ENCODE results near the gene UROC1.

UROC1 gene

DNA sequence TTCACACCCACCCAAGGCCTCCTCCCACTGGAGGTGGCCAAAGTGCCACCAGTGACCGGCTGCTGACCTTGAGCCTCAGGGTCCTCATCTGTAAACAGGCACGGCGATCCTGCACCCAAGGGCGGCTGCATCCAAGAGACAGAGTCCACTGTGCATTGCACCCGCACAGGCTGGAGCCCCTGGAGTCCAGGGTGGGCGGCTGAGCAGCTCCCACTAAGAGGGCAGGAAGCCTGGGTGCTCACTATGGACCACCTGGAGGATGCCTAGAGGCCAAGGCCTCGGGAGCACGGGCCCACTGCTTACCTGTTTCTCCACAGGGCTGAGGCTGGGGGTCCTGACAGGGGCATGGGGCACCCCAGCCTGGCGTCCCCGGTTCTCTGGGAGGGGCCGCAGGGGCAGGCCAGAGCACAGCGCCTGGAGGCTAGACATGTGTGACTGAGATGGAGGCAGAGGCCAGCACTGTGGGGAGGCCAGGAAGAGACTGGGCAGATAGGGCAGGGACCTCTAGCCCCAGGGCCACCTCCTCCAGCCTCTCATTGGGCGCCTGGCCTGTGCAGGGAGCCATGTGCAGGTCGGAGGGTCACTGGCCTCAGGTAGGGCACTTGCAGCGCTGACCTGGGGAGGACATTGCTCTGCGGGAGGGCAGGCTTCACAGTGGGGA, at the start of gene UROC1:
Gene UROC1, minus strand, starts transcription at position 483 of the 661 bp plus-strand sequence. Its CDS starts 54 bp downstream, at position 429.
- no peak for DNase-seq

- DNase-seq, result no peak
Measured at GRCh38 chr3:126562737-126563276, 45.2 kb upstream of the UROC1 start.

DNA sequence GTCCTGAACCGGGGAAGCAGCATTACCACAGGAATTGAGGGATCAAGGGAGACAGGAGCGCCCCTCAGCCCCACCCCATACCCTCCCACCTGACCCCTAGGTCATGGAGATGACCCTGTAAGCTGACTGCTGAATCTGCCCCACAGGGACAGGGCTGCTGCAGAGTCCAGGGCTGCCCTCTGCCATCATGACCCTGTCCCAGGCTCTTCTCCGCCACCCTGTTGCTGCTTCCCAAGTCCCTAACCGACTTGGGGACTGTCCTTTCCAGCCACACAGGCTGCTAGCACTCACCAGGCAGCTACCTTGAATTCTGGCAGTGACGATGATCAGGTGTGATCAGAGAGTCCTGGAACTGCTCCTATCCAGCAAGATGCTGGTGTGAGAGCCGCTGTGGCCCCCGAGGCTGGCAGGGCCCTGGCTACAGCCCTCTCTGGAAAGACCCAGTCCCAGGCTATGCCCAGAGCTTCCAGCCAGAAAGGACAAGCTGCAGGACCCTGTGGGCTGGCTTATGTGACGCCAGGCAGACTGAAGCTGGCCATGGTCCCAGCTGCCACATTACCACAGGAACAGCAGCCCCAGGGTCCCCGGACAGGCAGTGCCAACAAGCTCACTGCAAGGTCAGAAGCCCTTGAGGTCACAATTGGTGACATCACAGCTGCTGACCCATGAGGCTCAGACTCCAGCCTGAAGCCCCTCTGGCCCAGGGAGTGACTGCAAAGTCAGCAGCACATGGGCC, 40.9 kb upstream of the UROC1 start, which contains the start of gene C3orf22:
Gene C3orf22, minus strand, starts transcription at position 597 of the 736 bp plus-strand sequence. CDS start 5,542 bp downstream, outside the sequence.
- DNase-seq, result no peak

DNA sequence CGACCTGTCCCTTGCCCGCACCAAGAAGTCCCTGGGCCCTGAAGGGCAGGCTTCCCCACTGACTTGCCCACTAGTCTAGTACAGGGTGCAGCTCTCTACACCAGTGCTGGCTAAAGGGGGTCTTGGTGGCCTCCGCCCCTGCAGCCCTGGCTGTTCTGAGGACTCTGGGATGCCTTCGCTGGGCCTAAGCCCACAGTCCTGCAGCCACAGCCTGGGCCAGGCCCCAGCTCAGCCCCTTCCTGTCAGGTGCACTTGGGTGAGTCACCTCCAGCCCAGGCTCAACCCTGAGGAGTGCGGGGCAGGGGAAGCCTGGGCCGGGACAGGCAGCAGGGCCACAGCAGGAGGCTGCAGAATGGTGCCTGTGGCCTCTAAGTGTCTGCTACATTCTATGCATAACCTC, 40.2 kb upstream of the UROC1 start:
- DNase-seq, result no peak

DNA sequence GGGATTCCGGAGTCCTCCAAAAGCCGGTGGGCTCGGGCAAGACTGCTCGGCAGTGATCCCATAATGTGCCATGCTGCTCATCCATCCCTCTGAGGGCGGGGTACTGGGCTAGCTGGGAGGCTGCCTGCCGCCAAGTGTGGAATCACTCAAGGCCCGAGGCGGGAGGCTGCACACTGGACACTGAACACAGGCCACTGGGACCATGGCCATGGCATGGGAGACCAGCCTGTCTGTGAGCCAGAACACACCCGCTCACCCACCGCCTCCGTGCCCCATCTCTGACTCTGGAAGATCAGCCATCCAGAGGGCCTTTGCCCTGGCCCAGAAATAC, 39.8 kb upstream of the UROC1 start:
- no peak for DNase-seq

- no peak for DNase-seq
Measured at GRCh38 chr3:126556637-126557414, 39.3 kb upstream of the UROC1 start.

- DNase-seq, result no peak
Measured at GRCh38 chr3:126555795-126556636, 38.4 kb upstream of the UROC1 start.

DNA sequence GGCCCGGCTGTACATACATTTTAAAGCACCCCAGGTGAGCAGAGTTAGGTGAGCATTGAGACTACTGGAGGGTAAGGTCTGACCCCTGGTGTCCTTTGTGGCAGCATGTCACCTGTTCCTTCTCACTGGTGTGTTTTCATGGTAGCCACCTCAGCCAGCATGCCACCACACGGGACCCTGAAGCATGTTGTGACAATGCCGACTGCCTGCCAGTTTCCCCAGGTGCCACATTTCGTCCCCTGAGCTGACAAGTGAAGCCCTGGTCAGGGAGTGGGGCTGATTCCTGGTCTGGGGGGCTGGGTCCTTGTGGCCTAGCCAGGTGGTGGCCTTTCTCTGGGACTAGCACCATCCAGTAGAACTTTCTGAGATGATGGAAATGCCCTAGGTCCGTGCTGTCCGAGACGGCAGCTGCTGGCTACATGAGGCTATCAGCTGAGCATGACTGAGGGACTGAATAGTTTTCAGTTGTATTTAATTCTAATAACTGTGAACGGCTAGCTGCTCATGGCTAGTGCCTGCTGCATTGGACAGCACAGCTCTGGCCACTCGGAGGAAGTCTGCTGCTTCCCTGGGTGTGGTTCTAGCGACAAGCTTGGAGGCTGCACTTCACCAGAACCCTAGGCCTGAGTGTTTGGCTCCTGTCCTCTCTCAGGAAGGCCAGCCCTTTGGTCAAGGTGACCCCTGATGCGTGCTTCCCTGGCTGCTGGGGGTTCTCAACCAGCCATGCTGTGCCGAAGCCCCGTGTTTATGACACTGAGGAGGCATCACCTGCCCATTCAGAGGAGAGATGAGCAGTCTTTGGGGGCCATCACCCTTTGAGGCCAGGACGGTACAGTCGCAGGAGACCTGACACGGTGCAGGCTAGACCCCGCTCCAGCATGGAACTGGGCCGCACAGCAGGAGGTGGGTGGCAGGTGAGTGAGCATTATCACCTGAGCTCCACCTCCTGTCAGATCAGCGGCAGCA, 37.3 kb upstream of the UROC1 start:
- no peak for DNase-seq

DNA sequence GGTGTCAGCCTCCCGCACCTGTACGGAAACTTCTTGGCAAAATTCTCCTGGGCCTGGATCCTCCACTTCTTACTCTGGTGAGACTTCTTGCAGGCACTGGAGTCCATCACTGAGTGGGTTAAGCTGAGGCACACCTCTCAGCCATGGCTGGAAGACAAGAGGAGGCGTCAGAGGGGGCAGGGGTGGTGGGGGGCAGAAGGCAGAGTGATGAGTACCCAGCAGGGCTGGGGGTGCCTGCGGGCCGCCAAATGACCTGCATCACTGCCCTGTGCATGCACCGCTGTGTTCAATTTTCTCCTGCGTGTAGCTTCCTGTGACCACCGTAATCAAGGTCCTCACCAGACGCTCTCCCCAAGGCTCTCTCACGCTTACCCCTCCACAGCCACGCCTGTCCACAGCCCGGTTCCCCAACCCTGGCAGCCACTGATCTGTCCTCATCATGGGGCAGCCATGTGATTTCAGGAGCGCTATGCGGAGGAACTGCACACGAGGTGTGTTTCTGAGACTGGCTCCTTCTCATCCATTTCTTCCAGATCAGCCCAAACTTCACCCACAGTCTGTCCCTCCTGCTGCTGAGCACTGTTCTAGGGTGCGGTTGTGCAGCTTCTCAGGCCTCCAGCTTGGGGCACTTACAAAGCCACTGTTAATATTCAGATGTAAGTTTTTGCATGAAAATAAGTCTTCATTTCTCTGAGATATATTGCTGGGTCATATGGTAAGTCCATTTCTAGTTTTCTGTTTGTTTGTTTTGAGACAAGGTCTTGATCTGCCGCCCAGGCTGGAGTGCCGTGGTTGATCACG, 35.9 kb upstream of the UROC1 start:
- DNase-seq, result no peak

GRCh38 chr3:126552688-126553283, 35.2 kb upstream of the UROC1 start:
- no peak for DNase-seq

- DNase-seq, result no peak
Measured at GRCh38 chr3:126551839-126552687, 34.5 kb upstream of the UROC1 start.

GRCh38 chr3:126551121-126551838, 33.7 kb upstream of the UROC1 start:
- no peak for DNase-seq

DNA sequence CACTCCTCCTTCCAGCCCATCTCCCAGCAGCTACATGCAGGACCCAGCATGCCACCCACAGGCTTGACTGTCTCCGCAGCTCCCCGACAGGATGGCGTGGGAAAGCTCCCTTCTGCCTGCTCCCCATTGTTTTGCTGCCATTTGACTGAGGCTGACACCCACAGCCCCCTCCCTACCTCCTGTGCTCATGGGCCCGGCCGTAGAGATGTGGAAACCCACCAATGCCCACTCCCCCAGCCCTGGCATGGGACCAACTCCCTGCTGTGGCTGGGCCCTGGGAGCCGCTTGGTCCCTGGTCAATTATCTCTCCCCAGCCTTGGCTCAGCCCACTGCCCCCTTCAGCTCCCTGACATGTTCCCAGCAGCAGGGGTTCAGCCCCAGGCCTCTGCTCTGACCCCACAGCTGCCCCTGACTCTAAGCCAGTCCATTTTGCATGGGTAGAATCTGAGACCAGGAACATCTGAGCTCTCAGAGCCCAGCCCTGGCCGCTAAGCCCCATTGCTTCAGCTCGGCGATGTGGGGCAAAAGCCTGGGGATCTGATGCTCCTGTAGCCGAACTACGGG, 33.0 kb upstream of the UROC1 start:
- no peak for DNase-seq

GRCh38 chr3:126549861-126550487, 32.4 kb upstream of the UROC1 start:
- DNase-seq, result no peak

DNA sequence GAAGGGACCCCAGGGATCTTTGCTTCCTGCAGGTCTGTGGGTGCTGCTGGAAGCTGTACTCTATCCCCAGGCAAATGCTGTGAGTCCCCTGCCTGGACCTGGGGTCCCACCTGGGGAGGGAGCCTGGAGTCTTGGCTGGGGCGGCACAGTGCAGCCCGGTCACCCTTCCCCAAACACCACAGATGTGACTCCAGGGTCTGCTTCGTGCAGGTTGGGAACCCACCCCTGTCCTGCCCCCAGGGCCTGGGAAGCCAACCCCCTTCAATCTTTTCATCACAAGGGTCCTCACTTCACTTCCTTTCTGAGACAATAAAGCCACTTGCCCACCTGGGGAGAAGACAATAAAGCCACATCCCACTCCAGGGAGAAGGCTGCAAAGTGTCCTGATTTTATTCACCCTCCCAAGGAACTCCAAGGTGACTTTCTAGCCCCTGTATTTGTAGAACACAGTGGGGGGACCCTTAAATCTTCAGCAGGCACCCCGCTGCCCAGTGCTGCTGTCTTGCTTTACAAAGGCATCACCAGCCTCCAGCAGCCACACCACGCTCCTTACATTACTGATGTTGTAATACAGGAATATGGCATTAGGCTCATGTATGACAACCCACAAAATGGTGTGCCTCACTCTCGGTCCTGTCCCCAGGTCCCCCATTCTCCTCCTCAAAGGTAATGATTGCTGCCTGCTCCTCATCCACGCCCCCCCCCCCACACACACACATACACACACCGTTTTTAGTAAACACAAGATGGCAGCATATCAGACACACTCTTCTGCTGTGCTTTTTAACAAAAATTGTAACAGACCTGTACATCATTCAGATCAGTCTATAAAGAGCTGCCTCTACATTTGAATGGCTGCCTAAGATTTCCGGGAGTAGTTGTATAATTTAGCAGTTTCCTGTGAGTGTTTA, 31.2 kb upstream of the UROC1 start:
- no peak for DNase-seq

DNA sequence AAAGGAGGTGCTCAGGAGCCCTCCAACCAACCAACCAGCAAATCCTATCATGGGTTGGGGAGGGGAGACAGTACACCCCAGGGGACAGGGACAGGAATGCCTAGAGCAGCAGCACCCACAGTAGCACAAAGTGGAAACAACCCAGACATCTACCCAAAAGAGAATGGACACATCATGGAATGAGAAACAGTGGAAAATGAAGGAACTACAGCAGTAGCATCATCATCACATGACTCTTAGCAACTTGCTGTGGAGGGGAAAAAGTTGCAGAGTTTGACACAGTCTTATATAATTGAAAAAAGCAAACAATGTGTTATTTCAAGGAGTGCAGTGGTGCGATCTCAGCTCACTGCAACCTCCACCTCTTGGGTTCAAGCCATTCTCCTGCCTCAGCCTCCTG, 30.1 kb upstream of the UROC1 start:
- no peak for DNase-seq
